ENCODE results near the gene SEC61A2.

DNA sequence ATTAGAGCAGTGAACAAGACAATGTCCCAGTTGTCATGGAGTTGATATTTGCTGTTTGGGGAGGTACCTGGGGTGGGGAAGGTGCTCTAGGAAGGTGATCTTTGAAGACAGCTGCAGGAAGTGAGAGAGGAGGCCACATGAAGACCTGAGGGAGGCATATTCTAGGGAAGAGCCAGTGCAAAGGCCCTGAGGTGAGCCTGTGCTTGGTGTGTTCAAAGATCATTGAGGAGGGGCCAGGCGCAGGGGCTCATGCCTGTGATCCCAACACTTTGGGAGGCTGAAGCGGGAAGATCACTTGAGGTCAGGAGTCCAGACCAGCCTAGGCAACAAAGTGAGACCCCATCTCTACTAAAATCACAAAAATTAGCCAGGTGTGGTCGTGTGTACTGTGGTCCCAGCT lies 15.1 kb downstream of the SEC61A2 start:
- TF ChIP-seq POLR2A (IDR thresholded peaks at IDR 0.05; ENCODE audit: low read depth) (no peak), EP300 (IDR thresholded peaks at IDR 0.05) (no peak), POLR2AphosphoS5 (IDR thresholded peaks at IDR 0.05) (no peak)
- TF ChIP-seq, protein P1, sequence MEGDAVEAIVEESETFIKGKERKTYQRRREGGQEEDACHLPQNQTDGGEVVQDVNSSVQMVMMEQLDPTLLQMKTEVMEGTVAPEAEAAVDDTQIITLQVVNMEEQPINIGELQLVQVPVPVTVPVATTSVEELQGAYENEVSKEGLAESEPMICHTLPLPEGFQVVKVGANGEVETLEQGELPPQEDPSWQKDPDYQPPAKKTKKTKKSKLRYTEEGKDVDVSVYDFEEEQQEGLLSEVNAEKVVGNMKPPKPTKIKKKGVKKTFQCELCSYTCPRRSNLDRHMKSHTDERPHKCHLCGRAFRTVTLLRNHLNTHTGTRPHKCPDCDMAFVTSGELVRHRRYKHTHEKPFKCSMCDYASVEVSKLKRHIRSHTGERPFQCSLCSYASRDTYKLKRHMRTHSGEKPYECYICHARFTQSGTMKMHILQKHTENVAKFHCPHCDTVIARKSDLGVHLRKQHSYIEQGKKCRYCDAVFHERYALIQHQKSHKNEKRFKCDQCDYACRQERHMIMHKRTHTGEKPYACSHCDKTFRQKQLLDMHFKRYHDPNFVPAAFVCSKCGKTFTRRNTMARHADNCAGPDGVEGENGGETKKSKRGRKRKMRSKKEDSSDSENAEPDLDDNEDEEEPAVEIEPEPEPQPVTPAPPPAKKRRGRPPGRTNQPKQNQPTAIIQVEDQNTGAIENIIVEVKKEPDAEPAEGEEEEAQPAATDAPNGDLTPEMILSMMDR (IDR thresholded peaks at IDR 0.05), result no peak

Data from esophagus muscularis mucosa (tissue), 4 donors.